Measurements from ENCODE around the gene DAPK2.

DAPK2 gene

GRCh38 chr15:64024172-64025050 lies 21.9 kb downstream of the DAPK2 start:
- H3K27ac ChIP-seq (ENCODE audit: low read depth in 2 of 2, low read length in 2 of 2), result peak overlapping the region; percentile 71 to 78
- H3K9me3 ChIP-seq (ENCODE audit: control insufficient read depth in 2 of 2, low read length in 2 of 2), result no peaks in the 10 kb centered on the region
- H3K9ac ChIP-seq (ENCODE audit: low read depth in 1 of 2, low read length in 2 of 2), result no peak overlapping the region
- no peak overlapping the region for H3K4me3 ChIP-seq (ENCODE audit: low read length in 2 of 2)
- H3K27me3 ChIP-seq (ENCODE audit: control insufficient read depth in 2 of 2, insufficient read depth in 2 of 2, low read length in 2 of 2), result no peaks in the 10 kb centered on the region
- H3K36me3 ChIP-seq (ENCODE audit: control insufficient read depth in 2 of 2, insufficient read depth in 2 of 2, low read length in 2 of 2), result peaks cover 0 to 2% of the 10 kb centered on the region in 2 donors
- H3K4me1 ChIP-seq (ENCODE audit: control insufficient read depth in 2 of 2, insufficient read depth in 2 of 2, low read length in 2 of 2), result peaks cover 31 to 65% of the 10 kb centered on the region in 2 donors

GRCh38 chr15:64023220-64023619 lies 23.1 kb downstream of the DAPK2 start:
- peak overlapping the region; percentile 78 to 86 for H3K27ac ChIP-seq (ENCODE audit: low read depth in 2 of 2, low read length in 2 of 2)
- no peaks in the 10 kb centered on the region for H3K27me3 ChIP-seq (ENCODE audit: control insufficient read depth in 2 of 2, insufficient read depth in 2 of 2, low read length in 2 of 2)
- H3K36me3 ChIP-seq (ENCODE audit: control insufficient read depth in 2 of 2, insufficient read depth in 2 of 2, low read length in 2 of 2), result peaks cover 0 to 2% of the 10 kb centered on the region in 2 donors
- H3K9me3 ChIP-seq (ENCODE audit: control insufficient read depth in 2 of 2, low read length in 2 of 2), result no peaks in the 10 kb centered on the region
- H3K4me1 ChIP-seq (ENCODE audit: control insufficient read depth in 2 of 2, insufficient read depth in 2 of 2, low read length in 2 of 2), result peaks cover 31 to 76% of the 10 kb centered on the region in 2 donors
- H3K4me3 ChIP-seq (ENCODE audit: low read length in 2 of 2), result no peak overlapping the region
- H3K9ac ChIP-seq (ENCODE audit: low read depth in 1 of 2, low read length in 2 of 2), result no peak overlapping the region

DNA sequence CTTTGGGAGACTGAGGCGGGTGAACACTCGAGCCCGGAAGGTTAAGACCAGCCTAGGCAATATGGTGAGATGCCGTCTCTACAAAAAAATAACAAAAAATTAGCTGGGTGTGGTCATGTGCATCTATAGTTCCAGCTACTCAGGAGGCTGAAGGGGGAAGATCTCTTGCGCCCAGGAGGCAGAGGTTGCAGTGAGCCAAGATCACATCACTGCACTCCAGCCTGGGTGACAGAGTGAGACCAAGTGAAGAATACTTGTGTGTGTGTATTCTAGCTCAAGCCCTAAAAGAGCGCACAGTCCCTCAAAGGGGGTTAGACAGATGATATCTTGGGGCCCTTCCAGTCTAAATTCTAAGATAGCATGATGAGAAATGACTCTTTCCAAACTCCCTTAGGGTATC lies 23.7 kb downstream of the DAPK2 start:
- Histone ChIP-seq H3K27me3 (ENCODE audit: control insufficient read depth in 2 of 2, insufficient read depth in 2 of 2, low read length in 2 of 2) (no peaks in the 10 kb centered on the region), H3K4me1 (ENCODE audit: control insufficient read depth in 2 of 2, insufficient read depth in 2 of 2, low read length in 2 of 2) (peaks cover 33 to 77% of the 10 kb centered on the region in 2 donors), H3K27ac (ENCODE audit: low read depth in 2 of 2, low read length in 2 of 2) (peak overlapping the region; percentile 78 to 86)

DNA sequence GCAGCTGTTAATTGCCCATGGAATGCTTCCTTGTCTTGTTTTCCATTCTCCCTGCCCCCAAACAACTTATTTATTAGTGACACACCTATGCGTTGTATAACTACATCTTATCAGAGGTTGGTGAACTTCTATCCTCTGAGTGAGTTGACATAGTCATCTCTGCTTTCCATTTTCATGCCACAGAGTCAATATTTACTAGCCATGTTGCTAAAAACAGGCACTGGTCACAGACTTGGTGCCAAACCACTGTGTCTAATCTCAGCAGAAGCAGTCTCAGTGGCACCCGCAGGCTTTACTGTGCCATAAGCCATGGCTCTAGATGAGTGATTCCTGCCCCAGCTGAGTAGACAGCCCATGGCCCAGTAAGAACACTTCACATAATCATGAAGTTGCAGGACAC lies 26.5 kb downstream of the DAPK2 start:
- peak overlapping the region; percentile 81 to 85 for H3K27ac ChIP-seq (ENCODE audit: low read depth in 2 of 2, low read length in 2 of 2)
- no peaks in the 10 kb centered on the region for H3K9me3 ChIP-seq (ENCODE audit: control insufficient read depth in 2 of 2, low read length in 2 of 2)
- H3K36me3 ChIP-seq (ENCODE audit: control insufficient read depth in 2 of 2, insufficient read depth in 2 of 2, low read length in 2 of 2), result peaks cover 0 to 2% of the 10 kb centered on the region in 2 donors
- H3K4me3 ChIP-seq (ENCODE audit: low read length in 2 of 2), result peak overlapping the region in 1 of 2 donors; percentile 41
- H3K27me3 ChIP-seq (ENCODE audit: control insufficient read depth in 2 of 2, insufficient read depth in 2 of 2, low read length in 2 of 2), result no peaks in the 10 kb centered on the region
- peaks cover 26 to 76% of the 10 kb centered on the region in 2 donors for H3K4me1 ChIP-seq (ENCODE audit: control insufficient read depth in 2 of 2, insufficient read depth in 2 of 2, low read length in 2 of 2)
- peak overlapping the region in 1 of 2 donors; percentile 41 for H3K9ac ChIP-seq (ENCODE audit: low read depth in 1 of 2, low read length in 2 of 2)

More for the DNA sequence above, 23.7 kb downstream of the DAPK2 start:
- Histone ChIP-seq H3K36me3 (ENCODE audit: control insufficient read depth in 2 of 2, insufficient read depth in 2 of 2, low read length in 2 of 2) (peaks cover 0 to 2% of the 10 kb centered on the region in 2 donors), H3K9ac (ENCODE audit: low read depth in 1 of 2, low read length in 2 of 2) (peak overlapping the region in 1 of 2 donors; percentile 15), H3K9me3 (ENCODE audit: control insufficient read depth in 2 of 2, low read length in 2 of 2) (no peaks in the 10 kb centered on the region), H3K4me3 (ENCODE audit: low read length in 2 of 2) (no peak overlapping the region)

GRCh38 chr15:64017591-64018163 lies 28.6 kb downstream of the DAPK2 start:
- Histone ChIP-seq H3K4me1 (ENCODE audit: control insufficient read depth in 2 of 2, insufficient read depth in 2 of 2, low read length in 2 of 2) (peaks cover 28 to 73% of the 10 kb centered on the region in 2 donors), H3K9me3 (ENCODE audit: control insufficient read depth in 2 of 2, low read length in 2 of 2) (no peaks in the 10 kb centered on the region), H3K9ac (ENCODE audit: low read depth in 1 of 2, low read length in 2 of 2) (peak overlapping the region in 1 of 2 donors; percentile 2), H3K36me3 (ENCODE audit: control insufficient read depth in 2 of 2, insufficient read depth in 2 of 2, low read length in 2 of 2) (peaks cover 0 to 2% of the 10 kb centered on the region in 2 donors), H3K27ac (ENCODE audit: low read depth in 2 of 2, low read length in 2 of 2) (peak overlapping the region; percentile 1 to 26), H3K27me3 (ENCODE audit: control insufficient read depth in 2 of 2, insufficient read depth in 2 of 2, low read length in 2 of 2) (no peaks in the 10 kb centered on the region), H3K4me3 (ENCODE audit: low read length in 2 of 2) (no peak overlapping the region)

- Histone ChIP-seq H3K36me3 (ENCODE audit: control insufficient read depth in 2 of 2, insufficient read depth in 2 of 2, low read length in 2 of 2) (peaks cover 0 to 2% of the 10 kb centered on the region in 2 donors), H3K9me3 (ENCODE audit: control insufficient read depth in 2 of 2, low read length in 2 of 2) (no peaks in the 10 kb centered on the region), H3K4me1 (ENCODE audit: control insufficient read depth in 2 of 2, insufficient read depth in 2 of 2, low read length in 2 of 2) (peaks cover 25 to 68% of the 10 kb centered on the region in 2 donors), H3K27me3 (ENCODE audit: control insufficient read depth in 2 of 2, insufficient read depth in 2 of 2, low read length in 2 of 2) (no peaks in the 10 kb centered on the region), H3K27ac (ENCODE audit: low read depth in 2 of 2, low read length in 2 of 2) (peak overlapping the region; percentile 1 to 26), H3K4me3 (ENCODE audit: low read length in 2 of 2) (no peak overlapping the region), H3K9ac (ENCODE audit: low read depth in 1 of 2, low read length in 2 of 2) (peak overlapping the region in 1 of 2 donors; percentile 2)
These were observed 29.1 kb downstream of the DAPK2 start for GRCh38 chr15:64017082-64017588.

GRCh38 chr15:64016257-64016656 lies 30.0 kb downstream of the DAPK2 start:
- H3K4me3 ChIP-seq (ENCODE audit: low read length in 2 of 2), result no peak overlapping the region
- no peak overlapping the region for H3K27ac ChIP-seq (ENCODE audit: low read depth in 2 of 2, low read length in 2 of 2)
- H3K4me1 ChIP-seq (ENCODE audit: control insufficient read depth in 2 of 2, insufficient read depth in 2 of 2, low read length in 2 of 2), result peaks cover 25 to 62% of the 10 kb centered on the region in 2 donors

DNA sequence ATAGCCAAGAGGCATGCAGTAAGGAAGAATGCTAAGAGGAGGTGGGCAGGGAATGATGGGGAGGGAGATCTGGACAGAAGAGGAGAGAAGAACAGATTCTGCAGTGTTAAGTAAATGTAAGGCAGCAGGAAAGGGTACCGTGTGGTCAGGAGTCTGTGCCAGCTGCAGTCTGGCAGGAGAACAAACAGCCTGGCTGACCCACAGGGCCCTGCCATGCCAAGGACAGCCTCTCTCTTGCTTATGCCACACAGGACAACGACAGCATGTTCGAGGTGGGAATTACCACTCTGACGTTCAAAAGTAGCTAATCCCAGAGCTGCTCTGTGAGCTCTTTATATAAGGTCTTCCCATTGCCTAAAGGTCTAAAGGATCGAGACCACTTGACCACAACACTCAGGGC lies 31.3 kb downstream of the DAPK2 start:
- Histone ChIP-seq H3K9ac (ENCODE audit: low read depth in 1 of 2, low read length in 2 of 2) (no peak overlapping the region), H3K27ac (ENCODE audit: low read depth in 2 of 2, low read length in 2 of 2) (no peak overlapping the region), H3K36me3 (ENCODE audit: control insufficient read depth in 2 of 2, insufficient read depth in 2 of 2, low read length in 2 of 2) (no peaks in the 10 kb centered on the region)

More at GRCh38 chr15:64016257-64016656, 30.0 kb downstream of the DAPK2 start:
- Histone ChIP-seq H3K9ac (ENCODE audit: low read depth in 1 of 2, low read length in 2 of 2) (no peak overlapping the region), H3K27me3 (ENCODE audit: control insufficient read depth in 2 of 2, insufficient read depth in 2 of 2, low read length in 2 of 2) (no peaks in the 10 kb centered on the region), H3K9me3 (ENCODE audit: control insufficient read depth in 2 of 2, low read length in 2 of 2) (no peaks in the 10 kb centered on the region), H3K36me3 (ENCODE audit: control insufficient read depth in 2 of 2, insufficient read depth in 2 of 2, low read length in 2 of 2) (peaks cover 0 to 2% of the 10 kb centered on the region in 2 donors)

GRCh38 chr15:64013179-64014062 lies 32.9 kb downstream of the DAPK2 start:
- Histone ChIP-seq H3K4me3 (ENCODE audit: low read length in 2 of 2) (no peak overlapping the region), H3K27me3 (ENCODE audit: control insufficient read depth in 2 of 2, insufficient read depth in 2 of 2, low read length in 2 of 2) (no peaks in the 10 kb centered on the region), H3K4me1 (ENCODE audit: control insufficient read depth in 2 of 2, insufficient read depth in 2 of 2, low read length in 2 of 2) (peaks cover 41 to 62% of the 10 kb centered on the region in 2 donors), H3K36me3 (ENCODE audit: control insufficient read depth in 2 of 2, insufficient read depth in 2 of 2, low read length in 2 of 2) (no peaks in the 10 kb centered on the region), H3K9me3 (ENCODE audit: control insufficient read depth in 2 of 2, low read length in 2 of 2) (no peaks in the 10 kb centered on the region), H3K27ac (ENCODE audit: low read depth in 2 of 2, low read length in 2 of 2) (peak overlapping the region; percentile 64 to 74), H3K9ac (ENCODE audit: low read depth in 1 of 2, low read length in 2 of 2) (peak overlapping the region; percentile 9 to 52)

More for the DNA sequence above, 31.3 kb downstream of the DAPK2 start:
- Histone ChIP-seq H3K9me3 (ENCODE audit: control insufficient read depth in 2 of 2, low read length in 2 of 2) (no peaks in the 10 kb centered on the region), H3K4me3 (ENCODE audit: low read length in 2 of 2) (no peak overlapping the region), H3K27me3 (ENCODE audit: control insufficient read depth in 2 of 2, insufficient read depth in 2 of 2, low read length in 2 of 2) (no peaks in the 10 kb centered on the region), H3K4me1 (ENCODE audit: control insufficient read depth in 2 of 2, insufficient read depth in 2 of 2, low read length in 2 of 2) (peaks cover 27 to 62% of the 10 kb centered on the region in 2 donors)

Data from mucosa of rectum (tissue), 2 donors.